NCI-H1436 treated with DMSO at 0.1 percent for 48 hours (cell line): Measurements from ENCODE around the gene GGA1.

Experiments used
- DNase-seq: peaks from one replicate; lab custom pipeline; 2025; lab: John Stamatoyannopoulos, UW

The GGA1 gene

GRCh38 chr22:37631448-37632173 lies 23.0 kb downstream of the GGA1 start:
- no peak for DNase-seq

GRCh38 chr22:37632174-37633088 lies 23.8 kb downstream of the GGA1 start:
- no peak for DNase-seq

- DNase-seq: no peak
These were observed 24.5 kb downstream of the GGA1 start for GRCh38 chr22:37633089-37633624.

GRCh38 chr22:37633625-37634416 lies 25.2 kb downstream of the GGA1 start:
- no peak for DNase-seq

- DNase-seq: no peak
These were observed 25.8 kb downstream of the GGA1 start for GRCh38 chr22:37634417-37634924.

GRCh38 chr22:37635157-37635556 lies 26.5 kb downstream of the GGA1 start:
- no peak for DNase-seq

GRCh38 chr22:37636186-37636948 lies 27.7 kb downstream of the GGA1 start:
- DNase-seq: no peak

- DNase-seq: no peak
These were observed 28.3 kb downstream of the GGA1 start for GRCh38 chr22:37636949-37637273.

GRCh38 chr22:37638391-37639069 lies 29.9 kb downstream of the GGA1 start:
- DNase-seq: no peak

GRCh38 chr22:37639070-37639760 lies 30.6 kb downstream of the GGA1 start, which contains the start of gene SH3BP1:
TSS of gene SH3BP1 (plus strand) at chr22:37639669. CDS start at chr22:37639788, 119 bp downstream.
- no peak for DNase-seq

GRCh38 chr22:37639771-37640590 lies 31.3 kb downstream of the GGA1 start:
- DNase-seq: no peak

GRCh38 chr22:37640591-37641560 lies 32.2 kb downstream of the GGA1 start:
- DNase-seq: no peak

GRCh38 chr22:37641561-37641949 lies 32.9 kb downstream of the GGA1 start:
- DNase-seq: no peak

- no peak for DNase-seq
These were observed 34.7 kb downstream of the GGA1 start for GRCh38 chr22:37643225-37643847.

- no peak for DNase-seq
These were observed 38.7 kb downstream of the GGA1 start for GRCh38 chr22:37647317-37647716.

- DNase-seq: no peak
These were observed 39.3 kb downstream of the GGA1 start for GRCh38 chr22:37647928-37648327.

GRCh38 chr22:37650463-37651136 lies 42.0 kb downstream of the GGA1 start:
- no peak for DNase-seq
